ENCODE measurements around the gene SLC7A1. TPM values are rescaled to one million over a fixed set of nuclear protein-coding genes. Genes with fewer than 3 reads are reported as not detected.
A peak's percentile ranks its signal among the peaks of the same experiment; 100 is the strongest.

SLC7A1 gene
- total and polyA plus RNA-seq, 7 donors = 0.79 to 14.7 (median 3.2) TPM

GRCh38 chr13:29527511-29527910 is 68.0 kb downstream of the SLC7A1 start:
- ATAC-seq = no peak
- TF ChIP-seq CTCF (IDR thresholded peaks at IDR 0.05) = no peak
- H3K4me1 ChIP-seq = no peaks in the 10 kb centered on the region
- H3K4me3 ChIP-seq = no peak overlapping the region
- 89 to 94% (median 90%) methylated on average over 8 of the region's 8 CpGs for WGBS, 3 donors
- no peaks in the 10 kb centered on the region for H3K27me3 ChIP-seq (ENCODE audit: insufficient read depth in 3 of 3, low read length in 2 of 3)
- H3K9me3 ChIP-seq = no peaks in the 10 kb centered on the region
- DNase-seq = no peak
- intact Hi-C loops (cut with DNase I) = no loop called here
- H3K27ac ChIP-seq = no peak overlapping the region
- no peaks in the 10 kb centered on the region for H3K36me3 ChIP-seq (ENCODE audit: insufficient read depth in 1 of 2, low read depth in 1 of 2)

DNA sequence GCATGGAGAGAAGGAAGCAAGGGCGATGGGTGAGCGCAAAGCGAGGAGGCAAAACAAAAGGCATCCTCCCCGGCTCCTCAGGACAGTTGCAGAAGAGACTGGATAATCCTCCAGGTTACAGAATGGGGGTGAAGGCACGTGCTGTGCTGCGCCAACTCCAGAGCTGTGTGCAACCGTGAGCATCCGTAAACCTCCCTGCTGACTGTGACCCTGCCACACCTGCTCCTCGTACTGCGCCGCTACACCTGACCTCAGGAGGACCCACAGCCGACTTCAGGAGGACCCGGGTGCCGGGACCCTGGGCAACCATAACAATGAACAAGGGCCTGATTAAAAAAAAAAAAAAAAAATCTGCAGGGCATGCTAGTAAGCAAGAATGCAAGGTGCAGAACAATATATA is 68.7 kb downstream of the SLC7A1 start:
- no peak for TF ChIP-seq CTCF (IDR thresholded peaks at IDR 0.05)
- intact Hi-C loops (cut with DNase I) = no loop called here
- DNase-seq (no peak), ATAC-seq (no peak)
- 97% methylated on average over 14 of the region's 14 CpGs for WGBS, 3 donors
- Histone ChIP-seq H3K27ac (no peak overlapping the region), H3K27me3 (ENCODE audit: insufficient read depth in 3 of 3, low read length in 2 of 3) (no peaks in the 10 kb centered on the region), H3K4me1 (no peaks in the 10 kb centered on the region), H3K4me3 (no peak overlapping the region), H3K9me3 (no peaks in the 10 kb centered on the region), H3K36me3 (ENCODE audit: insufficient read depth in 1 of 2, low read depth in 1 of 2) (no peaks in the 10 kb centered on the region)

DNA sequence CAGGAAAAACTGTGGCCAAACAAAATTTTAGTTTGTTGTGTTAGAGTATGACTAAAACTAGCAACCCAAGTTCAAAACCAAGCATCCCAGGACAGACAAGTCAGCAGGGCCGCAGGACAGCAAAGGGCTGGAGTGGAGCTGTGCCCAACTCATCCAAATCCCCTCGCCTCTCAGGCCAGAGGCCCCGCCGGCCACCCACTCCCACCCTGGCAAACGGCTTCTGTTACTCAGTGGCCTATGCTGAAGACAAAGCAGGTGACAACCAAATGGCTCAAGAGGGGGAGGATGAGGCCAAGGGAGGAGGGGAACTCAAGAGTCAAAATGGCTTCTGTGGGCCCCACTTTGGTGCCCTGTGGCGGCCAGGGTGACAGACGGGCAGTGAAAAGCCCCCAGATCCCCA is 69.7 kb downstream of the SLC7A1 start:
- Histone ChIP-seq H3K9me3 (no peaks in the 10 kb centered on the region), H3K27me3 (ENCODE audit: insufficient read depth in 3 of 3, low read length in 2 of 3) (no peaks in the 10 kb centered on the region), H3K36me3 (ENCODE audit: insufficient read depth in 1 of 2, low read depth in 1 of 2) (no peaks in the 10 kb centered on the region), H3K4me1 (no peaks in the 10 kb centered on the region), H3K27ac (no peak overlapping the region), H3K4me3 (no peak overlapping the region)
- DNase-seq (no peak), ATAC-seq (no peak)
- intact Hi-C loops (cut with DNase I) = no loop called here
- WGBS, 3 donors = 93 to 95% (median 94%) methylated on average over 7 of the region's 7 CpGs
- TF ChIP-seq CTCF (IDR thresholded peaks at IDR 0.05) = no peak

GRCh38 chr13:29524641-29525040 is 70.8 kb downstream of the SLC7A1 start:
- 90 to 94% (median 93%) methylated on average over 9 of the region's 9 CpGs for WGBS, 3 donors
- TF ChIP-seq CTCF (IDR thresholded peaks at IDR 0.05) = no peak
- no peaks in the 10 kb centered on the region for H3K4me1 ChIP-seq
- H3K4me3 ChIP-seq = no peak overlapping the region
- no peak overlapping the region for H3K27ac ChIP-seq
- no peaks in the 10 kb centered on the region for H3K9me3 ChIP-seq
- ATAC-seq (no peak), DNase-seq (no peak)
- no peaks in the 10 kb centered on the region for H3K27me3 ChIP-seq (ENCODE audit: insufficient read depth in 3 of 3, low read length in 2 of 3)
- intact Hi-C loops (cut with DNase I) = no loop called here
- no peaks in the 10 kb centered on the region for H3K36me3 ChIP-seq (ENCODE audit: insufficient read depth in 1 of 2, low read depth in 1 of 2)

GRCh38 chr13:29524176-29524575 is 71.3 kb downstream of the SLC7A1 start:
- Histone ChIP-seq H3K9me3 (no peaks in the 10 kb centered on the region), H3K4me1 (no peaks in the 10 kb centered on the region), H3K4me3 (no peak overlapping the region), H3K27me3 (ENCODE audit: insufficient read depth in 3 of 3, low read length in 2 of 3) (no peaks in the 10 kb centered on the region), H3K36me3 (ENCODE audit: insufficient read depth in 1 of 2, low read depth in 1 of 2) (no peaks in the 10 kb centered on the region), H3K27ac (no peak overlapping the region)
- WGBS, 3 donors = 84 to 89% (median 86%) methylated on average over 17 of the region's 17 CpGs
- no peak for TF ChIP-seq CTCF (IDR thresholded peaks at IDR 0.05)
- intact Hi-C loops (cut with DNase I) = no loop called here
- ATAC-seq (peak in 1 of 4 donors; percentile 45), DNase-seq (peak in 1 of 2 donors; percentile 68)

Data from psoas muscle (tissue), 8 donors.